OCI-LY7 (cell line): Measurements from ENCODE around the gene DPYSL3.

Experiments
- EZH2phosphoT487 ChIP-seq: fragments of 200-600 bp; sonication (generic); IDR thresholded peaks from 2 replicates; pipeline ENCODE4 v1.6.1; 2018; ENCODE audit warnings: low read depth, borderline replicate concordance, mild to moderate bottlenecking, mixed run types, antibody characterized with exemption, low read length, moderate library complexity, mixed read lengths
- TF ChIP-seq, protein P1 (sequence below): fragments of 200-600 bp; sonication (generic); conservative IDR thresholded peaks from 2 replicates; pipeline ENCODE4 v1.5.1; 2014; ENCODE audit warnings: mild to moderate bottlenecking, antibody characterized with exemption, low read length, moderate library complexity, mixed read lengths

GRCh38 chr5:147467973-147468508 lies 41.8 kb downstream of the DPYSL3 start:
- TF ChIP-seq, protein P1, sequence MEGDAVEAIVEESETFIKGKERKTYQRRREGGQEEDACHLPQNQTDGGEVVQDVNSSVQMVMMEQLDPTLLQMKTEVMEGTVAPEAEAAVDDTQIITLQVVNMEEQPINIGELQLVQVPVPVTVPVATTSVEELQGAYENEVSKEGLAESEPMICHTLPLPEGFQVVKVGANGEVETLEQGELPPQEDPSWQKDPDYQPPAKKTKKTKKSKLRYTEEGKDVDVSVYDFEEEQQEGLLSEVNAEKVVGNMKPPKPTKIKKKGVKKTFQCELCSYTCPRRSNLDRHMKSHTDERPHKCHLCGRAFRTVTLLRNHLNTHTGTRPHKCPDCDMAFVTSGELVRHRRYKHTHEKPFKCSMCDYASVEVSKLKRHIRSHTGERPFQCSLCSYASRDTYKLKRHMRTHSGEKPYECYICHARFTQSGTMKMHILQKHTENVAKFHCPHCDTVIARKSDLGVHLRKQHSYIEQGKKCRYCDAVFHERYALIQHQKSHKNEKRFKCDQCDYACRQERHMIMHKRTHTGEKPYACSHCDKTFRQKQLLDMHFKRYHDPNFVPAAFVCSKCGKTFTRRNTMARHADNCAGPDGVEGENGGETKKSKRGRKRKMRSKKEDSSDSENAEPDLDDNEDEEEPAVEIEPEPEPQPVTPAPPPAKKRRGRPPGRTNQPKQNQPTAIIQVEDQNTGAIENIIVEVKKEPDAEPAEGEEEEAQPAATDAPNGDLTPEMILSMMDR = no peak
- no peak for TF ChIP-seq EZH2phosphoT487
